Colonic mucosa (tissue), 4 donors: Measurements from ENCODE around the gene PRDM15. TPM values are rescaled to one million over a fixed set of nuclear protein-coding genes. Genes with fewer than 3 reads are reported as not detected.

Experiments used
- DNase-seq: peaks from one replicate; pipeline ENCODE4 v3.0.0-alpha.2; 2020
- H3K27ac ChIP-seq: fragments of 200-600 bp; one replicate; pipeline ENCODE4 v1.8.0; 2021
- H3K27me3 ChIP-seq: fragments of 200-600 bp; one replicate; pipeline ENCODE4 v1.8.0; 2021
- H3K36me3 ChIP-seq: fragments of 200-600 bp; one replicate; pipeline ENCODE4 v1.8.0; 2021
- H3K4me1 ChIP-seq: fragments of 200-600 bp; one replicate; pipeline ENCODE4 v1.8.0; 2021; ENCODE audit warnings: mild to moderate bottlenecking
- H3K4me3 ChIP-seq: fragments of 200-600 bp; one replicate; pipeline ENCODE4 v1.8.0; 2021
- H3K9ac ChIP-seq, 2 donors: one replicate each; pipeline ENCODE4 v1.7.0; 2013; ENCODE audit warnings: control low read depth in 2 of 2, low read depth in 2 of 2, low read length in 2 of 2
- H3K9me3 ChIP-seq: fragments of 200-600 bp; one replicate; pipeline ENCODE4 v1.8.0; 2021
- intact Hi-C: fragments of 100-400 bp; cut with DNase I; formaldehyde crosslinking; loops from one replicate; pipeline ENCODE4 v1.14.1; 2022
- total RNA-seq, 2 donors: library from RNA; stranded (reverse); fragmentation: NEBNext Ultra II Directional in 1 of 2; extraction: Animal tissue kit (Norgen Biotek cat#: 25700) in 1 of 2; gene quantifications; one replicate each; pipeline ENCODE4 v1.2.1, GENCODE V29; 2021
- TF ChIP-seq, protein P1 (sequence below): fragments of 200-600 bp; IDR thresholded peaks from one replicate; pipeline ENCODE4 v1.8.0; 2022; ENCODE audit warnings: antibody characterized with exemption, mild to moderate bottlenecking
- donor health status: healthy.
- donor health status: DM: no; HTN: no; CAD: no.
- donor health status: DM: no; HTN: no; CAD: no.

Gene PRDM15
- total RNA-seq, 2 donors from 2014 or later = 3.2 to 6.3 TPM

DNA sequence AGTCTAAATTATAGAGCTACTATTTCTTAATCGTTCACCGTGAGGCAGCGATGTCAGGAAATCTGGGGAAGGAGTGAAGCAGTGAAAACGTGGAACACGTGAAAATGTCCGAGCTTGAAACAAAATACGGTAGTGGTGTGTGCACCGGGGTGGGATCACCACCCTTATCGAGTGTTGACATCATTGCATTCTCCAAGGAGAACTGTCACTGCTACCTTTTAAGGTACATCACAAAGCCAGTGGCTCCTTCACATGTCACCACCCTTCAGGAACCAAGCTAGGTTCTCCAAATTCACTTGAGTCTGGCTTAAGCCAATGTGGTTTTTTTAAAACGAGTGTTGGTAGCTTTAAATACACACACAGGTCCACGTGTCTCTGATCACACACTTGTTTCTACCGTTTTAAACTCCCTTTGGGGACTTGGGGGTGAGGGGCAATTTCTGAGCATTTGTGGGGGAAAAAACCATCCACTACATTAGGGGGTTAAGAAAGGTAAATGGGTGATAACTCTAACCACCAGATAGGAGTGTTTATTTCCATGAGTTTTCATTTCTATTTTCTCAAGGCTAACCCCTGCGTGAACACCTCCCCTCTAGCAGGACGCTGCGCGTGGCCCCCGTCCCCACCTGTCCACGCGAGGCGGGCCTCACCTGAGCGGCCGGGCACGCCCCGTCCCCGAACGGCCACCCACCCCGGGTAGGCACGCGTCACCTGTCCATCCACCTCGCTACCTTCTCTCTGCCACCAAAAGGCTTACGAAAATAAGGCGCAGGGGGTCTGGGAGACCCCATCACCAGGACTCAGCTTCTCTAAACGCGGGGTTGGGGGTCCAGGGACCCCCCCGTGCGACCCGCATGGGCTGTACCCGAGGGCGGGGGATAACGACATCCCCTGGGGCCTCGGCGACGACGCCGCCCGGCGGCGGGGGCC is 978 bp downstream of the PRDM15 start:
- Histone ChIP-seq H3K27me3 (no peaks in the 10 kb centered on the region), H3K9ac (peak overlapping the region; percentile 84 to 88), H3K4me1 (no peaks in the 10 kb centered on the region), H3K4me3 (peak overlapping the region; percentile 73), H3K9me3 (no peaks in the 10 kb centered on the region), H3K27ac (no peak overlapping the region), H3K36me3 (no peaks in the 10 kb centered on the region)
- DNase-seq = peak; percentile 38
- intact Hi-C loops = no loop called here
- TF ChIP-seq, protein P1, sequence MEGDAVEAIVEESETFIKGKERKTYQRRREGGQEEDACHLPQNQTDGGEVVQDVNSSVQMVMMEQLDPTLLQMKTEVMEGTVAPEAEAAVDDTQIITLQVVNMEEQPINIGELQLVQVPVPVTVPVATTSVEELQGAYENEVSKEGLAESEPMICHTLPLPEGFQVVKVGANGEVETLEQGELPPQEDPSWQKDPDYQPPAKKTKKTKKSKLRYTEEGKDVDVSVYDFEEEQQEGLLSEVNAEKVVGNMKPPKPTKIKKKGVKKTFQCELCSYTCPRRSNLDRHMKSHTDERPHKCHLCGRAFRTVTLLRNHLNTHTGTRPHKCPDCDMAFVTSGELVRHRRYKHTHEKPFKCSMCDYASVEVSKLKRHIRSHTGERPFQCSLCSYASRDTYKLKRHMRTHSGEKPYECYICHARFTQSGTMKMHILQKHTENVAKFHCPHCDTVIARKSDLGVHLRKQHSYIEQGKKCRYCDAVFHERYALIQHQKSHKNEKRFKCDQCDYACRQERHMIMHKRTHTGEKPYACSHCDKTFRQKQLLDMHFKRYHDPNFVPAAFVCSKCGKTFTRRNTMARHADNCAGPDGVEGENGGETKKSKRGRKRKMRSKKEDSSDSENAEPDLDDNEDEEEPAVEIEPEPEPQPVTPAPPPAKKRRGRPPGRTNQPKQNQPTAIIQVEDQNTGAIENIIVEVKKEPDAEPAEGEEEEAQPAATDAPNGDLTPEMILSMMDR = no peak

DNA sequence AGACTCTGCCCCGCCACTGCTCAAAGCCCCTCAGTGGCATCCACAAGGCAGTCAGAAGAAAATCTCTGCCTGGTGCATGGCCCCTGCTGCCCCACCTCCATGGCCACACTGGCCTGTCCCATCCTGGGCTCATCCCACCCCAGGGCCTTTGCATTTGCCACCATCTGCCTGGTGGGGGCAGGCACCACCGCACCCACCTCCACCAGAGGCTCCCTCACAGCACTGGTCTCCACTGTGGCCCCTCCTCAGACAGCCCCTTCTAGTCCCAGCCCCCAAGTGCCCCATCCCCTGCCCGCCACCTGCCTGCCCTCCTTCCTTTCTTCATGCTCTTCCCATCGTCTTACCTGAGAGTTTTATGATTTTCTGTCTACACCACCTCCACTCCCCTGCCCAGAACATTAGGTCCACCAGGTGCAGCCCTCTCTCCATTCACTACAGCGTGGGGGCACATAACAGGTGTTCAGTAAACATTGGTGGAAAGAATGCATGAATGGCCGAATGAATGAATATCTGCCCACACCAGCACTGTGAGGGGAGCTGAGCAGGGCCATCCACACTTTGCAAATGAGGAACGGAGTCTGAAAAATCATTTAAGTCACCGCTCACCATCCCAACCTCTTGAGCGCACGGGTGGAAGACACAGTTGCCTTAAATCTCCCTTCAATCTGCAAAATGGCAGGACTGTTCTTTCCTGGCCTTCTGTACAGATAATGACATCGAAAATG is 2.1 kb downstream of the PRDM15 start:
- no peak overlapping the region for H3K4me3 ChIP-seq
- no peak for DNase-seq
- TF ChIP-seq, protein P1 = no peak
- H3K27ac ChIP-seq = no peak overlapping the region
- no peaks in the 10 kb centered on the region for H3K27me3 ChIP-seq
- no peaks in the 10 kb centered on the region for H3K36me3 ChIP-seq
- H3K4me1 ChIP-seq = no peaks in the 10 kb centered on the region
- intact Hi-C loops = no loop called here
- no peak overlapping the region for H3K9ac ChIP-seq
- no peaks in the 10 kb centered on the region for H3K9me3 ChIP-seq

DNA sequence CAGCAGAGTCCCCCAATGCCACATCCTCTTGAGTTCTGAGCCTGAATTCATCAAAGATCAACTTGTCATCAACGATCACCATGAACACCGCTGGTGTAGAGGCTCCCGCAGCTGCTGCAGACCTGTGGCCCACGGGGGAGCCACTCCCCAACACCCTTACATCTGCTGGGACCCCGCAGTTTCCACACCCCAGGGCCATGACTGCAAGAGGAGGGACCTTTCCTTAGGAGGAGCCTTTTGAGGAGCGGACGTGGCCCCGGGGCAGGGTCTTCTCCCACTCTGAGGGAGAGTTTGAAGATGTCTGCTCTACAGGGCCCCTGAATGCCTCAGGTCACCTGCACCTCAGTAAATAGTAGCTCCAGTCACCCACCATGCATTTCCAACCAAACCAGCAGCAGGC is 2.7 kb downstream of the PRDM15 start:
- no peak for DNase-seq
- TF ChIP-seq, protein P1 = no peak
- Histone ChIP-seq H3K36me3 (no peaks in the 10 kb centered on the region), H3K4me3 (no peak overlapping the region), H3K9ac (no peak overlapping the region), H3K9me3 (no peaks in the 10 kb centered on the region), H3K4me1 (no peaks in the 10 kb centered on the region), H3K27ac (no peak overlapping the region), H3K27me3 (no peaks in the 10 kb centered on the region)
- intact Hi-C loops = no loop called here

DNA sequence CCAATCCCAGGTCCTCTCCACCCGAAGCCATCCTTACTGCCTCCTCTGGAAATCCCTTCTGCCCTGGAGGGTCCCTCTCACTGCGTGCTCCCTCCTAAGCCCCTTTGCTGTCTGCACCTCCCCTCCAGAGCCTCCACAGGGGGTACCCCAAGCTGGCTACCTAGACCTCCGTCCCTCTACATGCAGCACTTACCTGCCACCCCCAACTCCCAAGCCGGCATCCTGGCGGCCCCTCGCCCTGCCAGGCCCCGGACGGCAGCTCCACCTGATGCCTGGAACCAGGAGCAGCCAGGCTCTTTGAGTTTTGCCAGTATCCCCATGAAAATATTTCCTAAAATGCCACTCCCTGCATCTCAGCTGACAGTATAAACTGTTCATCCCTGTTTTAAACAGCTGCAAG is 4.1 kb downstream of the PRDM15 start:
- no peaks in the 10 kb centered on the region for H3K27me3 ChIP-seq
- intact Hi-C loops = no loop called here
- H3K9ac ChIP-seq = no peak overlapping the region
- TF ChIP-seq, protein P1 = no peak
- no peaks in the 10 kb centered on the region for H3K9me3 ChIP-seq
- no peak overlapping the region for H3K4me3 ChIP-seq
- no peak overlapping the region for H3K27ac ChIP-seq
- no peak for DNase-seq
- no peaks in the 10 kb centered on the region for H3K4me1 ChIP-seq
- no peaks in the 10 kb centered on the region for H3K36me3 ChIP-seq

DNA sequence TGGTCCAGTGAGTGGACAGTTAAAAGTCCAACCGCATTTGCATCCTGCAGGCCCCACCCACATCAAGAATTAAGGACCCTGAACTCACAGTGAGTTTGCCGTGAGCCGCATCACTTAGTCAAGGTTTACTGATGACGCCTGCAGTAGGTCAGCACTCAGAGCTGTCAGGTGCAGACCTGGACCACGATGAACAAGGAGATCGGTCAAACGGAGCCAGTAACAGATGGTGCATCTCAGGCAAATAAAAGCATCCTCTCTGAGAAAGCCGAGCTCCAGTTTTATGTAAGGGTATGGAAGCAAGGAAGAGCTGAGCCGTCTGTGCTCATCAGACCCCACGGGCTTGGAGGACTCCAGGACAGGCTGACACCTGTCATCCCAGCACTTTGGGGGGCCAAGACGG is 4.5 kb downstream of the PRDM15 start:
- DNase-seq = no peak
- Histone ChIP-seq H3K9ac (no peak overlapping the region), H3K27me3 (no peaks in the 10 kb centered on the region), H3K27ac (no peak overlapping the region), H3K36me3 (no peaks in the 10 kb centered on the region), H3K4me1 (no peaks in the 10 kb centered on the region), H3K9me3 (no peaks in the 10 kb centered on the region), H3K4me3 (no peak overlapping the region)
- intact Hi-C loops = no loop called here
- TF ChIP-seq, protein P1 = no peak
